Cortex of kidney (tissue), 1 donor: ENCODE measurements around the gene DMRTC2.

ENCODE experiments used
- DNase-seq: peaks from one replicate; lab custom pipeline; 2025; lab: John Stamatoyannopoulos, UW

Gene DMRTC2

GRCh38 chr19:41845001-41845050, at the start of gene DMRTC2:
Gene DMRTC2 (plus strand): TSS chr19:41845042. CDS start chr19:41847429, 2,387 bp downstream.
- no peak for DNase-seq

GRCh38 chr19:41796362-41796761, 48.5 kb upstream of the DMRTC2 start, which contains the start of gene CEACAM3:
Gene CEACAM3 (plus strand): TSS chr19:41796587. CDS start chr19:41796678, 91 bp downstream.
- no peak for DNase-seq

- DNase-seq: no peak
Measured at GRCh38 chr19:41796901-41797300, 47.9 kb upstream of the DMRTC2 start.

- no peak for DNase-seq
Measured at GRCh38 chr19:41799444-41800000, 45.3 kb upstream of the DMRTC2 start.

GRCh38 chr19:41801031-41801430, 43.8 kb upstream of the DMRTC2 start:
- DNase-seq: no peak

GRCh38 chr19:41801792-41802211, 43.0 kb upstream of the DMRTC2 start:
- DNase-seq: no peak

DNA sequence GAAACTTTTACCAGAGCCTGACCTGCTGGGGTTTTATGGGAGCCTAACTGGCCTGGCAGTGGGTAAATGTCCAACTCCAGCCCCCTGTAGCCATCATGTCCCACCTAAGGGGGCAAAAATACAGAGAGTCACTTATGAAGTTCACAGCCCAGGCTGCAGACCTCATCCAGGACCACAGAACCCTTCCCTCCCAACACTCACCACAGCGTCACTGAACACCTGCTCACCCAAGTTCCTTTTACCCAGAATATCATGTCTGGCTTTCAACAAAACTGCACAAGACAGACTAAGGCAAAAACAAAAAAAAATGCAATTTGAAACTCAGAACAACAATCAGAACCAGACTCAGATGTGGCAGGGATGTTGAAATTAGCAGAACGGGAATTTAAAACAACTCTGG, 42.1 kb upstream of the DMRTC2 start:
- no peak for DNase-seq

GRCh38 chr19:41804336-41804735, 40.5 kb upstream of the DMRTC2 start:
- no peak for DNase-seq

DNA sequence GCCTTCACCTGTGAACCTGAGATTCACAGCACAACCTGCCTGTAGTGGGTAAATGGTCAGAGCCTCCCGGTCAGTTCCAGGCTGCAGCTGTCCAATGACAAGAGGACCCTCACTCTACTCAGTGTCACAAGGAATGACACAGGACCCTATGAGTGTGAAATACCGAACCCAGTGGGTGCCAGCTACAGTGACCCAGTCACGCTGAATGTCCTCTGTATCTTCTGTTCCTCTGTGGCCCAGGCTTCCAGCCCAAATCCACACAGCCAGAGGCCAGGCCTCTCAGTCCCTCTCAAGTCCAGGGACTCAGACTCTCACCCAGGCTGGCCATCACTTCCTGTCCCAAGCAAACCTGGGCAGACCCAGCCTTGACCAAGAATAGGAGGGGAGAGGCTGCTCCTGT, 37.7 kb upstream of the DMRTC2 start:
- no peak for DNase-seq

DNA sequence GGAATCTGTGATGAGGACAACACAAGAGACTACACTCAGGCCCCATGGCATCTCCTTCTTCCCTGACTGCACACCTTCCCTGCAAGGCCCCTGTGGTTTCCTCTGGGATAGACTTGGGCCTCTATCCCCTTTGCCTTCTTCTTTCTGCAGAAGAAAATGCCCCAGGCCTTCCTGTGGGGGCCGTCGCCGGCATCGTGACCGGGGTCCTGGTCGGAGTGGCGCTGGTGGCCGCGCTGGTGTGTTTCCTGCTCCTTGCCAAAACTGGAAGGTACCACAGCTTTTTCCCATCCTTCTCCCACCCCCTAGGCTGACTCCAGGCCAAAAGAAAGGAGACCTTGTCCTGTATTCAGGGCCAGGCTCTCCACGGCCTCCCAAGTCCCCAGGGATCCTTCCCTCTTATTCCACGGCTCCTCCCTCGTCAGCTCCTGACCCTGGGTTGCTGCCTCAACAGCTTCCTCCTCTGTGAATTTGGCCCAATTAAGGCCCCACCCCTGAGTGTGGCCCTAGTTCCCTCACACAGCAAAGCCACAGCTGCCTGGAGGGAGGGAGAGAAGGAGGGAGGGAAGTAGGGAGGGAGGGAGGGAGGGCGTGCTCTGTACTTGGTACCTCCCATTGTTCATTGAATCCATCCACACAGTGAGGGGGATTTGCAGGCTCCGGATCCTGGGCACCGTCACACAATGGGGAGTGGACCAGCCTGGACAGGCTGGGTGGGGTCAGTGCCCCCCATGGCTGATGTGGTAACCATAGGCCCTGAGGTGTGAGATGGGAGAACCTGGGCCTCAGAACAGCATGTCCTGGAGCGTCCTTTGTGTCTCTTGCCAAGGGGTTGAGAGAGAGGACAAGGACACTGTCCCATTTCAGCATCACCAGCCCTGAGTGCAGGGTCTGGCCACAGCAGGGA, 35.9 kb upstream of the DMRTC2 start:
- no peak for DNase-seq

DNA sequence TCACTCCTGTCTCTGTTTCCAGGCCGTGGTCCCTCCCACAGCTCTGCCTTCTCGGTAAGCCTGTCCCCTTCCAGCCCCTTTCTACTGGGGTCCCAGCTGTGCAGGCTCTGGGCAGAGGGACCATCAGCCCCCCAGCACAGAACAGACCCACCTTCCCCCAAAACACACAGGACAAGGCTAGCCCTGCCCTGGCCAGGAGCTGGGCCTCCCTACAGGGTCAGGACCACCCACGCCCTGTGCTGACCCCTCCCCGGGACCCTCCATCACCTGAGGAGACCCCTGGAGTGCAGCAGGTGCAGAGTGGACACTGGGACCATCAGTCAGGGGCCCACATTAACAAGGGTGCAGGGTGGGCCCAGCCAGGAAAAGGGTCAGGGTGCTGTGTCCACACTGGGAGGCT, 34.5 kb upstream of the DMRTC2 start:
- no peak for DNase-seq

GRCh38 chr19:41811036-41811435, 33.8 kb upstream of the DMRTC2 start:
- DNase-seq: no peak

DNA sequence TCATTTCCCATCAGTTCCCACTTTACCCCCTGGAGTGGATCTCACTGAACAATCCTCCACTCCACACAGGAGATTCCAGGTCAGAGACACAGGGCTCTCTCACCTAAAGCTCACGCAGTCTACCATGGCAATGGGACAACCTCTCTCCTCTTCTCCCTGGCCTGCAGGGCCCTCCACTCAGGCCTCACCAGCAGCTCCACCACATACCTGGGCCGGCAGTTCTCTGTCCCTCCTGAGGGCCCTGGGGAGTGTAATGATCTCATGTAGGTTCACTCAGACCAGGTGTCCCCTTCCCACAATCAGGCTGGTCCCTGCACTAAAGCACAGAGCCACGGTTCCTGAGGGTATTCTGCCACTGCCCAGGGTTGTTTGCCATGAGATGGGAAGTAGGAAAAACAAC, 32.9 kb upstream of the DMRTC2 start:
- DNase-seq: no peak

DNA sequence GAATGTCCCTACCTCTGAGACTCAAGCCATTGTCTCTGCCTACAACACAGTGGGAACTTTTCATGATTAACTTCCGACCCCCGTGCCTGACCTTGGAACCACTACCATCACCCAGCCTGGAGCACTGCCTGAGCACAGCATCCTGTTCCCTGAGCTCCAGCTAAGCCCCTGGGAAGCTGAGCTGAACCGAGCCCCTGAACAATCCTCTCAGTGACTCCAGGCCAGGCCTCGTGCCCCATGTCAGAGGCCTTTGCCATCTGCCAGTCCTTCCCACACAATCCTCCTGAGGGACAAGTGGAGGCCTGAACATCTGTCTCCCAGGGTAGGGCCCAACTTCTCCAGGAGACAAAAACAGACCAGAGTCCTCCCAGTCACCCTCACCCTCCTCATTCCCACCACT, 30.9 kb upstream of the DMRTC2 start:
- no peak for DNase-seq

DNA sequence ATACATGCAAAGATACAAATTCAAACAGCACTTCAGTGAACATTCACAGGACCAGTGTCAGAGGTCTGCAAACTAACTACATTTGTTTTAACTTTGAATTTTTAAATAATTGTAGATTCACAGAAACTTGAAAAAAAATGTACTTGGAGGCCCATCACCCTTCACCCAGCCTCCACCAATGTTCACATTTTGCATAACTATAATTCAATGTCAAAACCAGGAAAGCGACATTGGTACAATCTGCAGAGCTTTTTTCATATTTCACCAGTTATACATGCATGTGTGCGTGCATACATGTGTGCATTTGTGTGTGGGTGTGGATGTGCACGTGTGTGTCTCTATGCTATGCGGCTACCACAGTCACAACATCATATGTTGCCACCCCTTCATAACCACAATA, 29.5 kb upstream of the DMRTC2 start:
- DNase-seq: no peak

DNA sequence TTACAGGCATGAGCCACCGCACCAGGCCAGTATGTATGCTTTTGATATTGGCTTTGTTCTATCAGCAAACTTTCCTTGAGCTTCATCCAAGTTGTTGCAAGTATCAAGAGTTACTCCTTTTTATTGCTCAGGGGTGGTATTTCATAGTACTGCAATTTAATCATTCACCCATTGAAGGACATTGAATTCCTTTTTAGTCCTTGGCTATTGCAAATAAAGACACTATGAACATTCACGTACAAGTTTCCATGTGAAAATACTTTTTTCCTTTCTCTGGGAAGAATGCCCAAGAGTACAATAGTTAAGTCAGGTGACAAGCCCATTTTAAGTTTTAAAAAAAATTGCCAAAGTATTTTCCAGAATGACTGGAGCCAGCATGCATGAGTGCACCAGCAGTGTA, 28.1 kb upstream of the DMRTC2 start:
- no peak for DNase-seq

GRCh38 chr19:41821003-41821735, 23.7 kb upstream of the DMRTC2 start:
- DNase-seq: no peak

DNA sequence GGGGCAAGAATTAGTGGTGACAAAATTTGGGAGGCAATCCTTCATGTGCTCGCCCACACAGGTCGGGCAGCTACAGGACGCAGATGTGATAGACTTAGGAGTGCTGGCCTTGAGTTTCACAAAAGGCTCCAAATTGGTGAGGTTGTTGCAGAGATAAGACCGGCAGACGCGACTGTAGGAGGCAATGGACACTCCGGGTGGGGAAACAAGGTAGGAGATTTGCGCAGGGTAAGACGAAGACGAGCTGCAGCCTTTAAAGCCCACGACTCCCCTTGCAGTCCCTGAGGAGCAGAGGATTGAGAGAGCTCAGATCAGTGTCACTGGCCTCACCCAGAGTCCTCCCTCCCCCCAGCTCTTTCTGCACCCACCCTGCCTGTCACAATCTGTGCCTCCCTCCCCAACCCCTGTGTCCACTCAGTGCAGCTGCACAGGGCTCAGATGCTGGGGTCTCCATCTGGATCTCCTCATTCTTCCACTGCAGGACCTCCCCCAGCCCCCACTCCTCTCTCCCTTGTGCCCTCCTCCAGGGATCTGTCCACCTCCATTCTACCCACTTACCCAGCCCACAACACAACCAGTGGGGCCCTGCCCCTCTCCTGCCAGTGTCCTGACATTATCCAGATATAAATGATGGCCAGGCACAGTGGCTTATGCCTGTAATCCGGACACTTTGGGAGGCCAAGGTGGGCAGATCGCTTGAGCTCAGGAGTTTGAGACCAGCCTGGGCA, 6.7 kb upstream of the DMRTC2 start:
- DNase-seq: no peak

- DNase-seq: no peak
Measured at GRCh38 chr19:41839211-41839610, 5.6 kb upstream of the DMRTC2 start.

DNA sequence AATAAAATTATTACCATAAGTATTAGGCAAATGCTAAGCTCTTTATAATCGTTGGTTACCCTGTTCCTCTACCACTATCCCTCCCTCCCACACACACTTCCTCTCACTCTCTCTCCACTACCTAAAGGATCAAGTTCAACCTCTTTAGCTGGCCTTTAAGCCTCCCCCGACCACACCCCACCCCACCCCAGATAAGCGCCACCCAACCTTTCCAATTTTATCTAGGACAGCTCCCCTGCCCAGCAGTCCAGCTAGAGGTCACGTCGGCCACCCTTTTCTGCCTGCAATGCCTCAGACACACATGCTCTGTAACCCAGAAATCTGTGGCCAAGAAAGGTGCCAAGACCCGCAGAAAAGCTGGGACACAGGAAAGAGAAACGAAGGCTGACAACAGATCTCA, 1.5 kb upstream of the DMRTC2 start:
- DNase-seq: no peak

DNA sequence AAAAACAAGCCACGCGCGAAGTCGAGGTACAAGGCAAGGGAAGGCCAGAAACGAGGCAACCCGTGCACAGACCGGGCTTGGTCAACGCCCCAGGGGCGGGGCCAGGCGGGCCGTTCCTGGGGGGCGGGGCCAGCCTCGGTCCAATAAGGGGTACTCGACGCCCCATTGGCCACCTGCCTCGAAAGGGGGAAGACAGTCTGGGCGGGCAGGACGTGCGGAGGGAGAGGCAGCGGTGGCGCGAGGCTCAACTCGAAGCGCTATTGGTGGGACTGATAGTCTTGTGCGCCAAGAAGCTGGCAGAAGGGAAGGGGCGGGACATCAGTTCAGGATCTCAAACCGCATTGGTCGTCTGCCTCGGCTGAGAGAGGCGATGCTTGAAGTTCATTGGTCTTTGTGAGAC, 241 bp upstream of the DMRTC2 start, which contains the start of gene LYPD4:
Gene LYPD4, minus strand, starts transcription at position 83 of the 400 bp plus-strand sequence. CDS start 5,398 bp downstream, outside the sequence.
- DNase-seq: no peak

GRCh38 chr19:41845051-41845590, 279 bp downstream of the DMRTC2 start:
- no peak for DNase-seq
